HG03354 (cell line): Measurements from ENCODE around the gene PTPN21.
"Not testable (repeated sequence)": the region's sequence is repeated elsewhere in the genome, so short reads cannot be mapped to it uniquely, and the experiment has no call there.

Experiments used
- ATAC-seq: cut with Tn5 transposase; IDR thresholded peaks from one replicate; pipeline ENCODE4 v1.9.1; 2021; ENCODE audit warnings: mild to moderate bottlenecking; ENCODE audit not compliant: unreplicated experiment, poor library complexity, severe bottlenecking

Gene PTPN21

GRCh38 chr14:88553886-88554456, 836 bp downstream of the PTPN21 start:
- no peak for ATAC-seq

GRCh38 chr14:88552876-88553275, 1.9 kb downstream of the PTPN21 start:
- ATAC-seq: no peak

DNA sequence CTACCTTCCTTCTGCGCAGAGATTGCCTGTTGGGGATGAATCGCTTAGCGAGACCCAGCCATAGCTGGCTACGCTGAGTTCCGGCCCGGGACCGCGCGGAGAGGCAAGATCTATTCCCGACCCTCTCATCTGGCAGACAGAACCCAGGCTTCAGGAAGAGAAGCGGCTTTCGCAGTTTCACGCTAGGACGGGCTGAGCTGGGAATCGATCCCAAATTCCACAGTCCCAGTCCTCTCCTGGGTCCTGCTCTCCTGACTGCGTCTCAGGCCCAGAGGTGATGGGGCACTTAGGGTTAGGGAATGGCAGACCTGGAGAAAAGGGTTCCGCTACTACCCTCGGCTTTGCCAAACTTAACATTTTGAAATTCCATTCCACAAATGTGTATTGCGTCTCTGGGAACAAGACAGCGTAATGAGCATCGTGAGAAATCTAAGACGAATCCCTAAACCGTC, 2.8 kb downstream of the PTPN21 start:
- no peak for ATAC-seq

DNA sequence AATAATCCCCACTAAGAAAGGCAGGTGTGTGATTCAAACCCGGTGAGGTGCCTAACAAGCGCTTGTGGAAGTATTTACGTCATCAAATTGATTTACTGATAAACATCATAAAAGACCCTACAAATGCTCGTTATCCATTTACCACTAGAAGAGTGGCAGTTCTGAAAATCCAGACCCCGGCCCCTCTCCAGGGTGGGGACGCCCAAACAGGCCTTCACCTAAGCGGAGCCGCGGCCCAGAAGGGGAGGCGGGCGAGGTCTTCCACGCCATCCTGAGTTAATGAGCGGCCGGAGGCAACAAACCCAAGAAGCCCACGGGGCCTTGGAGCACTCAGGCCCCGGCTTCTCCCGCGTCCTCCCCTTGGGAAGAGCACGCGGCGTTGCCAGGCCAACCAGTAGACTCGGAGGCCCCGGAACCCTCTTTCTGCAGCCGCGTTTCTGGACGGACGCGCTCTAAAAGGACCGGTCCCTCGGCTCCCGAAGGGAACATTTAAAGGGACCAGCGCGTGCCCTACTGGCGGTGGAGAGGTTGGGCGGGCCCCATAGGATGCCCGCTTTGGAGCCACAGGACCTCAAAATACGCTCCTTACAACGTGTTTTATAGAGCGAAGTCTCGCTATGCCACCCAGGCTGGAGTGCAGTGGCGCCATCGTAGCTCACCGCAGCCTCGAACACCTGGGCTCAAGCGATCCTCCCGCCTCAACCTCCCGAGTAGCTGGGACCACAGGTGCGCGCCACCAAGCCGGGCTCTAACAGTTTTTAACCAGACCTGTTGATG, 3.5 kb downstream of the PTPN21 start:
- ATAC-seq: no peak

DNA sequence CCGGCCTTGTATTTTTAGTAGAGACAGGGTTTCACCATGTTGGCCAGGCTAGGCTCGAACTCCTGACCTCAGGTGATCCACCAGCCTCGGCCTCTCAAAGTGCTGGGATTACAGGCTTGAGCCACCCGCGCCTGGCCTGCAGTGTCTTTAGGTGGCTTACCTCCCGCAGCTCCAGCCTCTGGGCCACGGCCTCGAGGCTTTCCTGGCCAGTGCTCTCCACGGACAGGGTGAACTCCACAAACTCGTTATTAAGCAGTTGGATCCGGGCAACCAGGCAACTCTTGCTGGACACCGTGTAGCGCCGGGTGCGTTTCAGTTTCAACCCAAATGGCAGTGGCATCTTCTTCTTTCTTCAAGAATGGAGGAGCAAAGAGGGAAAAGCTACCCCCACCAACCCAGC, 4.7 kb downstream of the PTPN21 start:
- no peak for ATAC-seq

- no peak for ATAC-seq
Measured at GRCh38 chr14:88547386-88547780, 7.4 kb downstream of the PTPN21 start.

DNA sequence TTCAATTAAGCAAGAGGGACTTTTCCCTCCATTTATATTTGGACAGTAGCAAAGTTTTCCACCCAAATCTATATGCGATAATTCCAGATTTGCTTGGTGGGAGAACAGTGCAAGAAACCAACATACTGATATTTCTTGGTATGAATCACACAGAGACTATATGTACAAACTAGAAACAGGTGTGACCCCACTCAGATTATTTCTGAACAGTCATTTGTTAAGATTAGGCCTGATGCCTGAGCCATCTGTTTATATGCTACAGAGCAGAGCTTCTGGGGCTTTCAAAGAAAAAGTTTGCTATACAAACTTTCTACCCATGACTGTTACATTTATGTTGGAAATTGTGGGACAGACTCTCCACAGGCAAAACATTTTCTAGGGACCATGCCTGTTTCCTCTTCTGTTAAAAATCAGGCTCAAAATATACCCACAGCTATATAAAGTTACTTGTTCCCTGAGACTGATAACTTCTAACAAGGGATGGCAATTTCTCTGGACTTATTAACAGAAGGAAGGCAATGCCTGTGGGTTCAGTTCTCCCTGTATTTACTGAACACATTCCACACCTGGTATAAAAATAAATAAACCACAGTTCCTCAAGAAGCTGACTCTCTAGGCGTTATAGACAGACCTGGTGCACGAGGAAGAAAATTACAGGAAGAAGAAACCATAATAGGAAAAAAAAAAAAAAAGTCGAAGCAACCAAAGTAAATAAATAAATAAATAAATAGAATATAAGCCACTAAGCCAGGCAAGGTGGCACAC, 8.0 kb downstream of the PTPN21 start:
- no peak for ATAC-seq

DNA sequence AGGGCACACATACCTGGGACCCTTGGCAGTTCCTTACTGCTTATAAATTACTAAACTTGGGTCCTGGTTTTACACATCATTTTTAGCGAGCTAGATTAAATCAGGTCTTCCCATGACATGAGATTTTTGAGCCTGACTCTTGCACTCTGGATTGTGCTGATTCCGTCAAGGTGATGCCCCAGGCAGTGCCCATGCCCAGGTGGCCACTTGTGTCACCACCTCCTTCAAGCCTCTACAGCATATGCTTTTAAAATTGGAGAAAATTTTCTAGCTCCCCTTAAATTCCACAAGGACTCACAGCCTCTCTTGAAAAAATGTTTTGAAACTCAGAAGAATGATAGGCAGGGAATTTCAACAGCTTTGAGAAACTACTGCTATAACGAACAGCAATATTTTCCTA, 9.6 kb downstream of the PTPN21 start:
- ATAC-seq: no peak

DNA sequence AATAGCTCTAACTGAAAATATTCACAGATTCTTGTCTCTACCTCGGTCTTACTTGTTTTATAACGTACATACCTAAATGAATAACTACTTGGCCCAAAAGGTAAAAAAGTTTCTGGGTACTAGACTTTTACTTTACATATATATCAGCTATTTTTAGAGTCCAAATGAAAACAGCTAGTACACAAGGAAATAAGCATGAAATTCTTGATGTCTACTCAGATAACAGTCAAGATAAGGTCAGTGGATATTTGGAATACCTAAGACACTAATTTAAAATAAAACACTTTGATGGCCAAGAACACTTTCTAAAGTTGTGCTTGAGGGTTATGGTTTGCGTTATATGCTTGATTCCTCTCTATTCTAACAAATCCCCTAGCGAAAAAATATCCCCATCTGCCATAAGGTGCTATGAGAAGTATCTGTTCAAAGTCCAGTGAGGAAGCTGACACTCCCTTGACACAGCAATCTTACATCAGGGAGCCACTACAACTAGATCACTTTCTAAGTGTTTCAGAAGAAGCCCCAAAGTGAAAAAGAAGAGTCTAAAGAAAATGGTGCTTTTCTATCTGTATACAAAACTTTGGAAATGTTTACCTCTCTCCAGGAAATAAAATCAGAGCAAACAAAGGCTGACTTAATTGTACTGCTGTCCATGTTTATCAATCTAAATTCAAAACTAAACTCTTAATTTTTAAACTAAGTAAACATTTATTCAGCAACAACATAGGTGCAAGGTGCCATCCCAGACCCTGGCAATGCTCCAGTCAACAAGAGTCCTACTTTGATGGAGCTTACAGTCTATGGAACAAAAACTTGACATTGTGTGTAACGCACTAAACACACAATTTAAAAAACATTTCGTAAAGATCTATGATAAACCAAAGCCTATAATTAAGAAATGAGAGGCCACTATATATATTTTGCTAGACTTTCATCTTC, 11.7 kb downstream of the PTPN21 start:
- ATAC-seq: no peak

DNA sequence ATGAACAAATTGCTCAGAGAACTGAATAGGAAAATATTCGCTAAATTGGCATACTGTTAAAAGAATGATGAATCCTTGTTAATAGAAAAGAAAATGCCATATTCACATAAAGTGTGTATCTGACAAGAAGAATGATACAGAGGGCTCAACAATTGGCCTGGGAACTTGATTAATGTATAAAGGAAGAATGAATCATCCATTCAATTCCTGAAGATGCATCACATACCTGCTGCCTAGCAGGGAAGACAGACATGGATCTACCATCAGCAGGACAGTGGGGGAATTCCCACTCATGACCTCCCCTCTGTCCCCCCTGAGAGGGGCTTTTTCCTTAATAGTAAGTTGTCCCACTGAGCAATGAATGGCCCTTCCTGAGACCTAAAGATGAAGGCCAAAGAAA, 13.5 kb downstream of the PTPN21 start:
- ATAC-seq: no peak

- no peak for ATAC-seq
Measured at GRCh38 chr14:88535813-88536212, 19.0 kb downstream of the PTPN21 start.

DNA sequence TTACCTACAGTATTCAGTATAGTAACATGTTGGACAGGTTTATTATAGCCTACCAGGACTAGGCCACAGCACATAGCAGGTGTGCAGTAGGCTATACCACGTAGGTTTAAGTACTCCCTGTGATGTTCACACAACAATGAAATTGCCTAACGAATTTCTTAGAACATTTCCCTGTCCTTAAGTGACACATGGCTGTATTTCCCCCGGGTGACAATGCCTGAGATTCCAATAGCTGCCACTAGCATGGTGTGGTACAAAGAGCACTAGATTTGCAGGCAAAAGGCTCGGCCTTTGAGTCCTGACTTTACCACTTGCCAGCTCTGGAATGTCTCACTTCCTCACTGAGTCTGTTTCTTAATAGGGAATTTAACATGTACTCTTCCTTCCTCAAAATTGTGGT, 19.7 kb downstream of the PTPN21 start:
- ATAC-seq: peak; percentile 52

GRCh38 chr14:88533064-88533602, 21.7 kb downstream of the PTPN21 start:
- no peak for ATAC-seq

- ATAC-seq: not testable (repeated sequence)
Measured at GRCh38 chr14:88529889-88530288, 24.9 kb downstream of the PTPN21 start.

- no peak for ATAC-seq
Measured at GRCh38 chr14:88522393-88522792, 32.4 kb downstream of the PTPN21 start.

DNA sequence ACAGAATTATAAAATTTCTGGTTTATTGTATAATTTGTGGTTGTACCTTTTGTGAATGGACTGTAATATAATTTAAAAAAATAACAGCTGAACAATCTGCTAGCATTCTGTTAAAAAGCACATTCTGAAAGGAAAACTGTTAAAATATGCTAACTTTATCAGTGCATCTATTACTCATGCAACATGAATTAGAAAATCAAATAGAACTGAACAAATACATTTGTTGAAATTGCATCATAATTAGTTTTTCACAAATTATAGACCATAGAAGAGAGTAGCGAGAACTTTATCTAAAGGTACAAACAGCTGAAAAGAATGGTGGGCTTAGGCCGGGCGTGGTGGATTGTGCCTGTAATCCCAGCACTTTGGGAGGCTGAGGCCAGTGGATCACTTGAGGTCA, 33.0 kb downstream of the PTPN21 start:
- ATAC-seq: no peak

GRCh38 chr14:88519907-88520306, 34.9 kb downstream of the PTPN21 start:
- no peak for ATAC-seq

DNA sequence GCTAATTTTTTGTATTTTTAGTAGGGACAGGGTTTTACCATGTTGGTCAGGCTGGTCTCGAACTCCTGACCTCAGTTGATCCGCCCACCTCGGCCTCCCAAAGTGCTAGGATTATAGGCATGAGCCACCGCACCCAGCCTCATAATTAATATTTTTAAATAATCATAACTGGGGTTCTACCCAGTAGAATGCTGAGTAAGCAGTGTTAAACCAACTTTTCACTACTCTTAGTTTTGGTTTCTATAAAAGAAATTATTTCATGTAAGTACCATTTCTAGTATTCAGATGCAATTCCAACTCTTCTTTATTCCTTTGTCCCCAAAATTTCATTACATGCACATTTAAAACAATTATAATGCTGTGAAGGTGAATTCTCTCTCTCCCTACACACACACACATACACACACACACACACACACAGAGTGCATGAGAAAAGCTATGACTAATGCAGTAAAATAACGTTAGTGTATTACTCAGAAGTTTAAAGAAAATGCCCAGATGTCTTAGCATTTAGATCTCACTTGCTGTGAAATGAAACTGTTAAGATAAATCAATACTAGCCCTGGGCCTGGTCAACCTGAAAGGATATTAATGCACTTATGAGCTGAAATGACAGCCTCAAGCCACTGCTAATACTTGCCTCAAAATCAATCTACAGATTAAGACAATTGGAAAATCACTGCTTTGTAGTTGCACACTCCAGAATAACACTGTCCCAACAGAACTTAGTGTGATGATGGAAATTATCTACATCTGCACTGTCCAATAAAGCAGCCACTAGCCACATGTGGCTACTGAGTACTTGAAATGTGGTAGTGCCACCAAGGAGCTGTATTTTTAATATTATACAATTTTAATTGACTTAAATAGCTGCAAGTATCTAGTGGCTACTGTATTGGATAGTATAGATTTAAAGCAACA, 36.0 kb downstream of the PTPN21 start:
- no peak for ATAC-seq
